Fibroblast of villous mesenchyme (primary cell): ENCODE measurements around the gene METTL4. TPM values are rescaled to one million over a fixed set of nuclear protein-coding genes. Genes with fewer than 3 reads are reported as not detected.

Source experiments
- DNase-seq: peaks from one replicate; pipeline ENCODE4 v3.0.0-alpha.2; 2010; ENCODE audit warnings: low read depth
- H3K4me3 ChIP-seq: 2 replicates; pipeline ENCODE4 v1.5.1; 2011; ENCODE audit warnings: low read depth, mild to moderate bottlenecking, low read length
- total RNA-seq: library from RNA; depleted of rRNA; stranded (reverse); fragments of >200 nt; gene quantifications from 2 replicates; pipeline ENCODE4 v1.2.3, GENCODE V29; 2012
- TF ChIP-seq, protein P1 (sequence below): IDR thresholded peaks from 2 replicates; pipeline ENCODE4 v1.5.1; 2012; ENCODE audit warnings: low read depth, mild to moderate bottlenecking, low read length; ENCODE audit not compliant: insufficient read depth

The METTL4 gene
- total RNA-seq, 1 donor, result 15.1 TPM

DNA sequence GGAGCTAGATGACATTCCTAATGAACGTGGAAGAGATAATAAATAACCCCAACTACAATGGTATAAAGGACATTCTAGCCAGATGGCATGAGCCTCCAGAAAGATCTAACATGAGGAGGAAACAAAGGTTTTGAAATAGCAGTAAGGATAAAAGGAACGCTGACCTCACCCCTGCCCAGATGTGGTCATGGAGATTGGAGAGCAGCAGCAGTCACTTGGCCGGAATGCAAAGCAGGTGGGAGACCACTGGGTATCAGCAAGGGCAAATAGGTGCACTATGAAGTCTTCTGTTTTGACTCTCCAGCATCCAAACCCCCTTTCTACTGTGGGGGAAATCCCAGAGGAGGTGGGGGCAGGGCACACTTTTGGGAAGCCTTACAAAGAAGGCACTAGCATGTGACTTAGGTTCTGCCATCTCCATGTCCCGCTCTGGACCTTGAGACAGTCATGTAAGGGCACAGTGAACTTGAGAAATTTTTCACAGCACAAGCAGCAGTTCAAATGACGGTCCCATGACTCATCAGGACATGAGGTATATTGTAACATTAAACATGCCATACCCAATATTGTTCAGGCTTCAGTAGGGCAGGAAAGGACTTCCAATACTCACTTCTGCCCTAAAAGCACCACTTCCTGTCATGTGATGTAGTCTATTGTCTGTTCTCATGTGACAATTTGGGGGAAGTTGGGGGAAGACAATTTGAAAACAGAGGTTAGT lies 55.2 kb downstream of the METTL4 start:
- H3K4me3 ChIP-seq, result no peak overlapping the region
- peak; percentile 91 for DNase-seq
- TF ChIP-seq, protein P1, sequence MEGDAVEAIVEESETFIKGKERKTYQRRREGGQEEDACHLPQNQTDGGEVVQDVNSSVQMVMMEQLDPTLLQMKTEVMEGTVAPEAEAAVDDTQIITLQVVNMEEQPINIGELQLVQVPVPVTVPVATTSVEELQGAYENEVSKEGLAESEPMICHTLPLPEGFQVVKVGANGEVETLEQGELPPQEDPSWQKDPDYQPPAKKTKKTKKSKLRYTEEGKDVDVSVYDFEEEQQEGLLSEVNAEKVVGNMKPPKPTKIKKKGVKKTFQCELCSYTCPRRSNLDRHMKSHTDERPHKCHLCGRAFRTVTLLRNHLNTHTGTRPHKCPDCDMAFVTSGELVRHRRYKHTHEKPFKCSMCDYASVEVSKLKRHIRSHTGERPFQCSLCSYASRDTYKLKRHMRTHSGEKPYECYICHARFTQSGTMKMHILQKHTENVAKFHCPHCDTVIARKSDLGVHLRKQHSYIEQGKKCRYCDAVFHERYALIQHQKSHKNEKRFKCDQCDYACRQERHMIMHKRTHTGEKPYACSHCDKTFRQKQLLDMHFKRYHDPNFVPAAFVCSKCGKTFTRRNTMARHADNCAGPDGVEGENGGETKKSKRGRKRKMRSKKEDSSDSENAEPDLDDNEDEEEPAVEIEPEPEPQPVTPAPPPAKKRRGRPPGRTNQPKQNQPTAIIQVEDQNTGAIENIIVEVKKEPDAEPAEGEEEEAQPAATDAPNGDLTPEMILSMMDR, result no peak

GRCh38 chr18:2515171-2515787 lies 56.0 kb downstream of the METTL4 start:
- TF ChIP-seq, protein P1, result no peak
- peak; percentile 74 for DNase-seq
- H3K4me3 ChIP-seq, result no peak overlapping the region

- no peak overlapping the region for H3K4me3 ChIP-seq
- TF ChIP-seq, protein P1, result no peak
- peak; percentile 60 for DNase-seq
Observed at GRCh38 chr18:2513616-2514015, 57.7 kb downstream of the METTL4 start.

DNA sequence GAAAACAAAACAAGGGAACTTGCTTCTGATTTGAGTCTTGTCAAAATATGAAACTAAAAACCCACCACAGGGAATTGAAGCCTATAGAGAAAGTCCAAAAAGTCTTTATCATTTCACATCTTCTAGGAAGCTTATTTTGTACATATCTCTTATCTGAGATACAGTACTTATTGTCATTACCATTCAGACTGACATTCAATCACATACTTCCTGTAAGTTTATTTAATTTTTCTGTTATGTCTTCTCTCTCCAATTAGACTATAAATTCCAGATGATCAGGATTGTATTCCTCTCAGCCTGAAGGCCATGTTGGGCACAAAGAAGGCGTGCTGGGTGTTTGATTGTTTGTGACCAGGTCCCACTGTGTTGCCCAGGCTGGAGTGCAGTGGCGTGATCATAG lies 59.2 kb downstream of the METTL4 start:
- no peak for DNase-seq
- H3K4me3 ChIP-seq, result no peak overlapping the region
- TF ChIP-seq, protein P1, result no peak

GRCh38 chr18:2511451-2511850 lies 59.9 kb downstream of the METTL4 start:
- no peak overlapping the region for H3K4me3 ChIP-seq
- DNase-seq, result no peak
- TF ChIP-seq, protein P1, result no peak

- no peak overlapping the region for H3K4me3 ChIP-seq
- TF ChIP-seq, protein P1, result no peak
- DNase-seq, result no peak
Observed at GRCh38 chr18:2510416-2510815, 60.9 kb downstream of the METTL4 start.

GRCh38 chr18:2508678-2509077 lies 62.6 kb downstream of the METTL4 start:
- no peak overlapping the region for H3K4me3 ChIP-seq
- no peak for DNase-seq
- TF ChIP-seq, protein P1, result no peak
